Measurements from ENCODE around the gene ATF1.

GRCh38 chr12:50765095-50765911, 1.4 kb downstream of the ATF1 start:
- TF ChIP-seq CTCF (IDR thresholded peaks at IDR 0.05; ENCODE audit: control extremely low read depth in 1 of 3, insufficient read depth in 1 of 3, low read depth in 1 of 3, low read length in 3 of 3) (peak in 2 of 3 experiments; percentile 44 to 65; a peak in 2 of 4 replicates), YY1 (IDR thresholded peaks at IDR 0.05; ENCODE audit: low read depth, low read length) (no peak), CHD2 (IDR thresholded peaks at IDR 0.05; ENCODE audit: low read length) (no peak), EZH2 (IDR thresholded peaks at IDR 0.05; ENCODE audit: low read depth, low read length, severe bottlenecking) (no peak), USF2 (IDR thresholded peaks at IDR 0.05; ENCODE audit: low read length) (no peak), EP300 (IDR thresholded peaks at IDR 0.05; ENCODE audit: borderline replicate concordance in 1 of 2, low read depth in 2 of 2, low read length in 2 of 2) (no peak), POLR2A (IDR thresholded peaks at IDR 0.05; ENCODE audit: control extremely low read depth in 1 of 2, low read depth in 2 of 2, low read length in 2 of 2) (no peak), HDAC2 (IDR thresholded peaks at IDR 0.05; ENCODE audit: borderline replicate concordance in 1 of 2, low read depth in 2 of 2, low read length in 2 of 2) (no peak), CHD1 (IDR thresholded peaks at IDR 0.05; ENCODE audit: low read depth, low read length) (no peak)
